Mesenchymal stem cell (in vitro differentiated cells and primary cell): ENCODE data around the gene CXADR.
A peak's percentile ranks its signal among the peaks of the same experiment; 100 is the strongest.

Experiments
- DNase-seq: peaks from one replicate; pipeline ENCODE4 v3.0.0-alpha.2; 2013
- H2AFZ ChIP-seq: one replicate; pipeline ENCODE4 v1.6.1; 2013; ENCODE audit warnings: low read depth, mild to moderate bottlenecking, control low read depth, inconsistent platforms, low read length, moderate library complexity
- H2AK5ac ChIP-seq: 2 replicates; pipeline ENCODE4 v1.6.1; 2013; ENCODE audit warnings: low read length, moderate library complexity, mild to moderate bottlenecking, inconsistent platforms; ENCODE audit not compliant: severe bottlenecking
- H2BK120ac ChIP-seq: one replicate; pipeline ENCODE4 v1.6.1; 2013; ENCODE audit warnings: low read depth, mild to moderate bottlenecking, inconsistent platforms, low read length, moderate library complexity
- H2BK12ac ChIP-seq, 2 experiments: one replicate each; pipeline ENCODE4 v1.6.1; 2013; ENCODE audit warnings: inconsistent platforms in 2 of 2, low read length in 2 of 2, mild to moderate bottlenecking in 2 of 2, moderate library complexity in 2 of 2, control low read depth in 1 of 2
- H2BK15ac ChIP-seq: one replicate; pipeline ENCODE4 v1.6.1; 2013; ENCODE audit warnings: mild to moderate bottlenecking, low read depth, inconsistent platforms; ENCODE audit not compliant: poor library complexity, severe bottlenecking
- H2BK5ac ChIP-seq: 2 replicates; pipeline ENCODE4 v1.6.1; 2013; ENCODE audit warnings: low read depth, mild to moderate bottlenecking, low read length, control low read depth, inconsistent platforms; ENCODE audit not compliant: poor library complexity, severe bottlenecking
- H3K14ac ChIP-seq, 2 experiments: one replicate each; pipeline ENCODE4 v1.6.1; 2013; ENCODE audit warnings: inconsistent platforms in 2 of 2, low read length in 2 of 2, control low read depth in 1 of 2, mild to moderate bottlenecking in 1 of 2, moderate library complexity in 1 of 2
- H3K18ac ChIP-seq, 2 experiments: one replicate each; pipeline ENCODE4 v1.6.1; 2013; ENCODE audit warnings: inconsistent platforms in 2 of 2, low read length in 2 of 2, control low read depth in 1 of 2, low read depth in 1 of 2, mild to moderate bottlenecking in 1 of 2
- H3K23ac ChIP-seq, 2 experiments: one replicate each; pipeline ENCODE4 v1.6.1; 2013; ENCODE audit warnings: inconsistent platforms in 2 of 2, low read length in 2 of 2, mild to moderate bottlenecking in 2 of 2, moderate library complexity in 2 of 2, control low read depth in 1 of 2
- H3K27ac ChIP-seq: 2 replicates; pipeline ENCODE4 v1.5.1; 2013; ENCODE audit warnings: mild to moderate bottlenecking, moderate library complexity, low read length, control low read depth, inconsistent platforms; ENCODE audit not compliant: poor library complexity, severe bottlenecking
- H3K27me3 ChIP-seq, 2 experiments: 2 replicates each; pipeline versions ENCODE4 v1.6.1 to v1.7.0; 2013; ENCODE audit warnings: low read length in 2 of 2, mild to moderate bottlenecking in 2 of 2, moderate library complexity in 2 of 2, control low read depth in 1 of 2, inconsistent platforms in 1 of 2; ENCODE audit not compliant: control insufficient read depth in 1 of 2, insufficient read depth in 1 of 2
- H3K36me3 ChIP-seq, 2 experiments: 2 replicates each; pipeline versions ENCODE4 v1.6.1 to v1.7.0; 2013; ENCODE audit warnings: low read length in 2 of 2, control low read depth in 1 of 2, inconsistent platforms in 1 of 2, low read depth in 1 of 2, mild to moderate bottlenecking in 1 of 2; ENCODE audit not compliant: insufficient read depth in 2 of 2, control insufficient read depth in 1 of 2
- H3K4ac ChIP-seq, 2 experiments: one replicate each; pipeline ENCODE4 v1.6.1; 2013; ENCODE audit warnings: inconsistent platforms in 2 of 2, low read length in 2 of 2, mild to moderate bottlenecking in 2 of 2, moderate library complexity in 2 of 2, control low read depth in 1 of 2, low read depth in 1 of 2
- H3K4me1 ChIP-seq: 2 replicates; pipeline ENCODE4 v1.6.1; 2013; ENCODE audit warnings: low read depth, low read length, control low read depth; ENCODE audit not compliant: control insufficient read depth, insufficient read depth
- H3K4me2 ChIP-seq: 2 replicates; pipeline ENCODE4 v1.6.1; 2013; ENCODE audit warnings: low read length, mild to moderate bottlenecking, inconsistent platforms; ENCODE audit not compliant: poor library complexity, severe bottlenecking
- H3K4me3 ChIP-seq, 2 experiments: 2 replicates each; pipeline versions ENCODE4 v1.5.1 to v1.7.0; 2013; ENCODE audit warnings: low read length in 2 of 2, mild to moderate bottlenecking in 2 of 2, control low read depth in 1 of 2, low read depth in 1 of 2; ENCODE audit not compliant: insufficient read depth in 1 of 2
- H3K79me1 ChIP-seq: replicated peaks from 2 replicates; pipeline ENCODE4 v1.6.1; 2013; ENCODE audit warnings: mild to moderate bottlenecking, control low read depth, low read length, inconsistent platforms; ENCODE audit not compliant: poor library complexity, severe bottlenecking
- H3K9ac ChIP-seq: 2 replicates; pipeline ENCODE4 v1.7.0; 2013; ENCODE audit warnings: mild to moderate bottlenecking, low read length, moderate library complexity
- H3K9me3 ChIP-seq: 2 replicates; pipeline ENCODE4 v1.7.0; 2013; ENCODE audit warnings: mild to moderate bottlenecking, low read length; ENCODE audit not compliant: control insufficient read depth
- H4K8ac ChIP-seq: one replicate; pipeline ENCODE4 v1.6.1; 2013; ENCODE audit warnings: inconsistent platforms, mild to moderate bottlenecking, low read length, moderate library complexity
- H4K91ac ChIP-seq: one replicate; pipeline ENCODE4 v1.6.1; 2013; ENCODE audit warnings: mild to moderate bottlenecking, low read length, inconsistent platforms
- WGBS: methylation state at CpG from one replicate; pipeline ENCODE4 v1.1.7; 2013; ENCODE audit warnings: mixed read lengths; 5-methylcytosine and 5-hydroxymethylcytosine counted together

Gene CXADR

GRCh38 chr21:17468698-17469097 is 44.1 kb upstream of the CXADR start:
- no peak overlapping the region for H3K23ac ChIP-seq
- no peak overlapping the region for H3K4ac ChIP-seq
- H2AK5ac ChIP-seq, result peak overlapping the region; percentile 56
- no peak overlapping the region for H3K18ac ChIP-seq
- no peaks in the 10 kb centered on the region for H3K36me3 ChIP-seq
- no peak overlapping the region for H3K4me2 ChIP-seq
- no peak overlapping the region for H3K27ac ChIP-seq
- H2BK5ac ChIP-seq, result no peak overlapping the region
- H3K79me1 ChIP-seq, result no peaks in the 10 kb centered on the region
- no peak overlapping the region for H2BK12ac ChIP-seq
- no peak overlapping the region for H4K8ac ChIP-seq
- WGBS, result no CpG with 5 or more reads among the region's 1 CpG
- no peak overlapping the region for H2AFZ ChIP-seq
- no peak overlapping the region for H3K4me3 ChIP-seq
- no peak overlapping the region for H2BK15ac ChIP-seq
- H4K91ac ChIP-seq, result peak overlapping the region; percentile 50
- no peaks in the 10 kb centered on the region for H3K27me3 ChIP-seq
- no peaks in the 10 kb centered on the region for H3K9me3 ChIP-seq
- H3K4me1 ChIP-seq, result peaks cover 2% of the 10 kb centered on the region
- no peak overlapping the region for H2BK120ac ChIP-seq
- no peak overlapping the region for H3K9ac ChIP-seq
- H3K14ac ChIP-seq, result no peak overlapping the region
- no peak for DNase-seq

GRCh38 chr21:17469727-17470126 is 43.1 kb upstream of the CXADR start:
- H3K79me1 ChIP-seq, result no peaks in the 10 kb centered on the region
- no peak overlapping the region for H2AK5ac ChIP-seq
- no peaks in the 10 kb centered on the region for H3K27me3 ChIP-seq
- no peak overlapping the region for H2BK15ac ChIP-seq
- no peaks in the 10 kb centered on the region for H3K36me3 ChIP-seq
- no peaks in the 10 kb centered on the region for H3K9me3 ChIP-seq
- H3K4me1 ChIP-seq, result peaks cover 2% of the 10 kb centered on the region
- H4K91ac ChIP-seq, result no peak overlapping the region
- no peak overlapping the region for H3K4me2 ChIP-seq
- no peak overlapping the region for H2AFZ ChIP-seq
- no peak overlapping the region for H3K14ac ChIP-seq
- no peak overlapping the region for H3K4ac ChIP-seq
- H3K9ac ChIP-seq, result no peak overlapping the region
- DNase-seq, result no peak
- H3K4me3 ChIP-seq, result no peak overlapping the region
- no CpG with 5 or more reads among the region's 1 CpG for WGBS
- H3K18ac ChIP-seq, result no peak overlapping the region
- H3K27ac ChIP-seq, result no peak overlapping the region
- H3K23ac ChIP-seq, result no peak overlapping the region
- no peak overlapping the region for H2BK120ac ChIP-seq
- no peak overlapping the region for H2BK5ac ChIP-seq
- H2BK12ac ChIP-seq, result no peak overlapping the region
- no peak overlapping the region for H4K8ac ChIP-seq

GRCh38 chr21:17472182-17472581 is 40.7 kb upstream of the CXADR start:
- no peak overlapping the region for H3K14ac ChIP-seq
- H3K23ac ChIP-seq, result no peak overlapping the region
- no peak overlapping the region for H2BK12ac ChIP-seq
- no peaks in the 10 kb centered on the region for H3K36me3 ChIP-seq
- no peak overlapping the region for H3K9ac ChIP-seq
- H4K8ac ChIP-seq, result no peak overlapping the region
- H3K4me2 ChIP-seq, result no peak overlapping the region
- H3K9me3 ChIP-seq, result no peaks in the 10 kb centered on the region
- H2BK120ac ChIP-seq, result no peak overlapping the region
- no peak overlapping the region for H3K4ac ChIP-seq
- 92% methylated on average over 1 of the region's 1 CpG for WGBS
- no peak overlapping the region for H2BK15ac ChIP-seq
- no peak overlapping the region for H2AFZ ChIP-seq
- no peak overlapping the region for H2BK5ac ChIP-seq
- no peak overlapping the region for H3K18ac ChIP-seq
- no peak overlapping the region for H3K4me3 ChIP-seq
- H2AK5ac ChIP-seq, result no peak overlapping the region
- DNase-seq, result no peak
- H3K4me1 ChIP-seq, result peaks cover 2% of the 10 kb centered on the region
- H3K79me1 ChIP-seq, result no peaks in the 10 kb centered on the region
- no peak overlapping the region for H3K27ac ChIP-seq
- H3K27me3 ChIP-seq, result no peaks in the 10 kb centered on the region
- H4K91ac ChIP-seq, result no peak overlapping the region

GRCh38 chr21:17472592-17473271 is 40.1 kb upstream of the CXADR start:
- Histone ChIP-seq H3K79me1 (no peaks in the 10 kb centered on the region), H2BK15ac (no peak overlapping the region), H3K36me3 (no peaks in the 10 kb centered on the region), H3K27me3 (no peaks in the 10 kb centered on the region), H3K27ac (no peak overlapping the region), H4K91ac (no peak overlapping the region), H3K23ac (no peak overlapping the region), H2AK5ac (no peak overlapping the region), H3K4me2 (no peak overlapping the region), H3K18ac (no peak overlapping the region), H4K8ac (no peak overlapping the region), H3K4ac (no peak overlapping the region), H3K9ac (no peak overlapping the region), H3K9me3 (no peaks in the 10 kb centered on the region), H2AFZ (no peak overlapping the region), H3K4me3 (no peak overlapping the region), H2BK120ac (no peak overlapping the region), H2BK12ac (no peak overlapping the region), H3K14ac (no peak overlapping the region), H2BK5ac (no peak overlapping the region), H3K4me1 (peaks cover 2% of the 10 kb centered on the region)
- no peak for DNase-seq
- 91% methylated on average over 7 of the region's 7 CpGs for WGBS
